OCI-LY1 (cell line): ENCODE data around the gene TMEM37.

Experiments used
- EZH2 ChIP-seq: fragments of 200-600 bp; sonication (generic), shearing (Covaris generic); IDR thresholded peaks from 2 replicates; pipeline ENCODE4 v1.8.0; 2017; ENCODE audit warnings: borderline replicate concordance, mixed run types, mild to moderate bottlenecking, antibody characterized with exemption, low read length, moderate library complexity, mixed read lengths
- TF ChIP-seq, protein P1 (sequence below): fragments of 200-600 bp; sonication (generic), shearing (Covaris generic); IDR thresholded peaks from 2 replicates; pipeline ENCODE4 v1.5.1; 2017; ENCODE audit warnings: mild to moderate bottlenecking, antibody characterized with exemption, low read length, moderate library complexity, mixed read lengths

DNA sequence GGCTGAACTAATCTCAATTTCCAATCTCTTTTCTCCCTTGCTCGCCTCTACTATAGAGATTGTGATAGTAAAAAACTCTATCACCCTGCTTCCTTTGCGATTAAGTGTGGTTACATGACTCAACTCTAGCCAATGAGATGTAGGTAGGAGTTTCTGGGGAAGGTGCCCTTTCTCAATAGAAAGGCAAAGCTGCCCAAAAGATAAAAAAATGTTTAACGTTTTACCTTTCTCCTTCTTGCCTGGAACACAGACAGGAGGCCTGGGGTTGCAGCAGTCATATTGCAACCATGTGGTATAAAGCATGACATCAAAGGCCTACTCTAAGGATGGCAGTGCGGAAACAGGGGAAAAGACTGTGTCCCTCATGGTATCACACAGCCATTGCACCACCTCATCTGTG lies 31.5 kb downstream of the TMEM37 start:
- TF ChIP-seq EZH2, result no peak
- TF ChIP-seq, protein P1, sequence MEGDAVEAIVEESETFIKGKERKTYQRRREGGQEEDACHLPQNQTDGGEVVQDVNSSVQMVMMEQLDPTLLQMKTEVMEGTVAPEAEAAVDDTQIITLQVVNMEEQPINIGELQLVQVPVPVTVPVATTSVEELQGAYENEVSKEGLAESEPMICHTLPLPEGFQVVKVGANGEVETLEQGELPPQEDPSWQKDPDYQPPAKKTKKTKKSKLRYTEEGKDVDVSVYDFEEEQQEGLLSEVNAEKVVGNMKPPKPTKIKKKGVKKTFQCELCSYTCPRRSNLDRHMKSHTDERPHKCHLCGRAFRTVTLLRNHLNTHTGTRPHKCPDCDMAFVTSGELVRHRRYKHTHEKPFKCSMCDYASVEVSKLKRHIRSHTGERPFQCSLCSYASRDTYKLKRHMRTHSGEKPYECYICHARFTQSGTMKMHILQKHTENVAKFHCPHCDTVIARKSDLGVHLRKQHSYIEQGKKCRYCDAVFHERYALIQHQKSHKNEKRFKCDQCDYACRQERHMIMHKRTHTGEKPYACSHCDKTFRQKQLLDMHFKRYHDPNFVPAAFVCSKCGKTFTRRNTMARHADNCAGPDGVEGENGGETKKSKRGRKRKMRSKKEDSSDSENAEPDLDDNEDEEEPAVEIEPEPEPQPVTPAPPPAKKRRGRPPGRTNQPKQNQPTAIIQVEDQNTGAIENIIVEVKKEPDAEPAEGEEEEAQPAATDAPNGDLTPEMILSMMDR, result no peak
